Measurements from ENCODE around the gene FN3K.
"Not testable (repeated sequence)": the region's sequence is repeated elsewhere in the genome, so short reads cannot be mapped to it uniquely, and the experiment has no call there.

DNA sequence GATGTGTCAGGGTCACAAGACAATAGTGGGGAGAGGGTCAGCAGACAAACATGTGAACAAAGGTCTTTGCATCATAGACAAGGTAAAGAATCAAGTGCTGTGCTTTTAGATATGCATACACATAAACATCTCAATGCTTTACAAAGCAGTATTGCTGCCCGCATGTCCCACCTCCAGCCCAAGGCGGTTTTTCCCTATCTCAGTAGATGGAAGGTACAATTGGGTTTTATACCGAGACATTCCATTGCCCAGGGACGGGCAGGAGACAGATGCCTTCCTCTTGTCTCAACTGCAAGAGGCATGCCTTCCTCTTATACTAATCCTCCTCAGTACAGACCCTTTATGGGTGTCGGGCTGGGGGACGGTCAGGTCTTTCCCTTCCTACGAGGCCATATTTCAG lies 9.3 kb downstream of the FN3K start:
- TF ChIP-seq, protein P1, sequence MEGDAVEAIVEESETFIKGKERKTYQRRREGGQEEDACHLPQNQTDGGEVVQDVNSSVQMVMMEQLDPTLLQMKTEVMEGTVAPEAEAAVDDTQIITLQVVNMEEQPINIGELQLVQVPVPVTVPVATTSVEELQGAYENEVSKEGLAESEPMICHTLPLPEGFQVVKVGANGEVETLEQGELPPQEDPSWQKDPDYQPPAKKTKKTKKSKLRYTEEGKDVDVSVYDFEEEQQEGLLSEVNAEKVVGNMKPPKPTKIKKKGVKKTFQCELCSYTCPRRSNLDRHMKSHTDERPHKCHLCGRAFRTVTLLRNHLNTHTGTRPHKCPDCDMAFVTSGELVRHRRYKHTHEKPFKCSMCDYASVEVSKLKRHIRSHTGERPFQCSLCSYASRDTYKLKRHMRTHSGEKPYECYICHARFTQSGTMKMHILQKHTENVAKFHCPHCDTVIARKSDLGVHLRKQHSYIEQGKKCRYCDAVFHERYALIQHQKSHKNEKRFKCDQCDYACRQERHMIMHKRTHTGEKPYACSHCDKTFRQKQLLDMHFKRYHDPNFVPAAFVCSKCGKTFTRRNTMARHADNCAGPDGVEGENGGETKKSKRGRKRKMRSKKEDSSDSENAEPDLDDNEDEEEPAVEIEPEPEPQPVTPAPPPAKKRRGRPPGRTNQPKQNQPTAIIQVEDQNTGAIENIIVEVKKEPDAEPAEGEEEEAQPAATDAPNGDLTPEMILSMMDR (IDR thresholded peaks at IDR 0.05; ENCODE audit: extremely low read depth in 1 of 2, insufficient read depth in 1 of 2, low read depth in 1 of 2, low read length in 2 of 2), result not testable (repeated sequence)
- TF ChIP-seq POLR2AphosphoS5 (IDR thresholded peaks at IDR 0.05; ENCODE audit: insufficient read depth, low read depth, low read length); POLR2A (IDR thresholded peaks at IDR 0.05; ENCODE audit: low read depth, low read length): not testable (repeated sequence)
